ENCODE results near the gene EPB42.
"Not testable (repeated sequence)": the region's sequence is repeated elsewhere in the genome, so short reads cannot be mapped to it uniquely, and the experiment has no call there.

EPB42 gene

DNA sequence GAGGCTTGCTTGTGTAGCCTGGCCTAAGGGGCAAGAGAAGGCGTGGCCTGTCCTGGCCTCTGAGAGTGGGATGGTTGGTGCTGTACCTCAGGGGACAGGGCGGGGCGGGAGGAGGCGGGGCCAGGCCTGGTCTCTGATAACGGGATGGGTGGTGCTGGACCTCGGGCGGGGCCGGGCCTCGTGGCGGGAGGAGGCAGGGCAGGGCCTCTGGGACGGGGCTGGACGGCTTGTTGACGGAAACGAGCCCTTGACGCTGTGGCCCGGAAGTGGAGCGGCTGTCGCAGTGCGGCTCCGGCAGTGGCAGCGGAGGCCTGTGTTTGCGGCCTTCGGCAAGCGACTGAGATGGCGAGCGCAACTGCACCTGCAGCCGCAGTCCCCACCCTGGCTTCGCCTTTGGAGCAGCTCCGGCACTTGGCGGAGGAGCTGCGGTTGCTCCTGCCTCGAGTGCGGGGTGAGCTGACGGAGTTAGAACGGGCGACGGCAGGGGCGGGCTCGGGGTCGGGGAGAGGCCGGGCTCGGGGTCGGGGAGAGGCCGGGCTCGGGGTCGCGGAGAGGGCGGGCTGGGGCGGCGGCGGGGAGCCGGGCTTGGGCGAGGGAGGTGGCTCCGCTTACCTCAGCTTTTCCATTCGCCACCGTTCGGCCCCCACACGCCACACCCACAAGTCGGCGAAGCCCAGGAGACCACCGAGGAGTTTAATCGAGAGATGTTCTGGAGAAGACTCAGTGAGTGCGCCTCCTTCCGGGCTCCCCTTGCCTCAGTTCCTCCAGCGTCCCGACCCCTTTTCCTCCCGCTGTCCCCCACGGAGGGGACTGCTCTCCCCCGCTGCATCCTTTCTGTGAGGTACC, 35.4 kb downstream of the EPB42 start, which contains the start of gene CCNDBP1:
Gene CCNDBP1 (plus strand): TSS at position 247 of the 846 bp plus-strand sequence. CDS start 96 bp downstream, at position 343.
- DNase-seq (ENCODE audit: low read depth): peak; percentile 90

DNA sequence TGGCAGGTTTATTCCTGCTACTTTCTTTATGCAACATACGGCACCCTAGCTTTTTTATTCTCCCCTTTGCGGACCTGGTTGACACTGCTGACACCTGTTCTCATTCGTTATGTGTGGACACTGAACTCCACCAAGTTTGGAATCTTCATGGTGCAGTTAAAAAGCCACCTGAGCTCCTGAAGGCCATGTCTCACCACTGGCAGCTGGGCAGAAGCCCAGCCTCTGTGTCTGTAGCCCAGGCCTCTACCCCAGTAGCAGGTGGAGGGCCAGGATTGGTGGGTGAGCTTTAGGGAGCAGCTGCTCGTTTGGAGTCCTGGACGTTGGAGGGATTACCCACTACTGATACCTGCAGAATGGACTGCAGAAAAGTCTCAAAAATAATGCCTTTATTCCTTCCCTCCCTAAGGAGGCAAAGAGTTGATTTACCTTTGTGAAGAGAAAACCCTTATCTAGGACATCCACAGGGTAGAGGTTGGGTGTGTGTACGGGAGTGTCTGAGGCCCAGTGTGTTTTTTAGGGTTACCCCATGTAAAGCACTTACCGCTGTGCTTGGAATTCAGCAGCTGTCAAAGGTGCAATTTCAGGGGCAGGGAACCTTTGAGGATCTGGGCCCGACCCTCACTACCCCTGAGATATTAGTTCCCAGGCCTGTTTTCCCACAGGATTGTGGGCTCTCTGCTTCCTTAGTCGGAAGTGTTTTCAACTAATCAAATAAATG, 36.3 kb downstream of the EPB42 start:
- no peak for DNase-seq (ENCODE audit: low read depth)

DNA sequence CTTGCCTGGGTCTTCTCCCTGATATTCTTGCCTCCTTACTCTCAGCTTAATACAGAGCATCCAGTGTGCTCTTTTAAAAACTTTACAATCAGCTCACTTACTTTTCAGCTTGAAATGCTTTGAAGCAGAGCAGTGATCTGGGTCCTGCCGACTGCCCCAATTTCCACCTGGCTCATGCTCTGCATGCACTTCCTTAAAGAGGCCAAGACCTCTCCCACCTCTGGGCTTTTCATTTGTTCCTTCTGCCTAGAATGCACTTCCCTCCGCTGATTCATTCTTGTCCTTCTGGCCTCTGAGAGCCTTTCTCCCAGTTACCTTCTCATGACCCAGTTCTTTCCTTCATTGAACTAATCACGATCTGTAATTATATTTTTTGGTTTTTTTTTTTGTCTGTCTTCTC, 37.5 kb downstream of the EPB42 start:
- DNase-seq (ENCODE audit: low read depth): no peak

DNA sequence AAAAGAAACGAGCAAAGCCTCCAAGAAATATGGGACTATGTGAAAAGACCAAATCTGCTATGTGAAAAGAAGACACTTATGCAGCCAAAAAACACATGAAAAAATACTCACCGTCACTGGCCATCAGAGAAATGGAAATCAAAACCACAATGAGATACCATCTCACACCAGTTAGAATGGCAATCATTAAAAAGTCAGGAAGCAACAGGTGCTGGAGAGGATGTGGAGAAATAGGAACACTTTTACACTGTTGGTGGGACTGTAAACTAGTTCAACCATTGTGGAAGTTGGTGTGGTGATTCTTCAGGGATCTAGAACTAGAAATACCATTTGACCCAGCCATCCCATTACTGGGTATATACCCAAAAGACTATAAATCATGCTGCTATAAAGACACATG, 43.7 kb downstream of the EPB42 start:
- DNase-seq (ENCODE audit: low read depth): not testable (repeated sequence)

DNA sequence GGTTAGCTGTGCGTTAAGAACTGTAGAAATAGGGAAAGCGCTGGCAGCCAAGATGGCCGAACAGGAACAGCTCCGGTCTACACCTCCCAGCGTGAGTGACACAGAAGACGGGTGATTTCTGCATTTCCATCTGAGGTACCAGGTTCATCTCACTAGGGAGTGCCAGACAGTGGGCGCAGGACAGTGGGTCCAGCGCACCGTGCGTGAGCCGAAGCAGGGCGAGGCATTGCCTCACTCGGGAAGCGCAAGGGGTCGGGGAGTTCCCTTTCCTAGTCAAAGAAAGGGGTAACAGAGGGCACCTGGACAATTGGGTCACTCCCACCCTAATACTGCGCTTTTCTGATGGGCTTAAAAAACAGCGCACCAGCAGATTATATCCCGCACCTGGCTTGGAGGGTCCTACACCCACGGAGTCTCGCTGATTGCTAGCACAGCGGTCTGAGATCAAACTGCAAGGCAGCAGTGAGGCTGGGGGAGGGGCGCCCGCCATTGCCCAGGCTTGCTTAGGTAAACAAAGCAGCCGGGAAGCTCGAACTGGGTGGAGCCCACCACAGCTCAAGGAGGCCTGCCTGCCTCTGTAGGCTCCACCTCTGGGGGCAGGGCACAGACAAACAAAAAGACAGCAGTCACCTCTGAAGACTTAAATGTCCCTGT, 45.0 kb downstream of the EPB42 start:
- DNase-seq (ENCODE audit: low read depth): not testable (repeated sequence)

DNA sequence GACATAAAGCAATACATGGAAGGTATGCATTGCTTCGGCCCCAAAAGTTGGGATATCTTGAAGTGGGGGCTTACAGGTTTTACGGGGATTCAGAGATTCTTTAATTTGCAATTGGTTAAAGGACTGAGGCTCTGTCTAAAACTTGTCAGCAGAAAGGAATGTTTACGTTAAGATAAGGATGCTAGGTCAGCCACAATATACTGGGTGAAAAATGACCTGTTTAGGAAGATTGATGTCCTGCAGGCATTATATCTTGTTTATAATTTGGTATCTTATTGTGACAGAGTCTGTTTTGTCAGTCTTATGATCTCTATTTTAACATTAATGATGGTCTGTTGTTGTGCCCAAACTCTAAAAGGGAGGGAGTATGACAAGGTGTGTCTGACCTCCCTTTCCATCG, 50.9 kb downstream of the EPB42 start:
- no peak for DNase-seq (ENCODE audit: low read depth)

DNA sequence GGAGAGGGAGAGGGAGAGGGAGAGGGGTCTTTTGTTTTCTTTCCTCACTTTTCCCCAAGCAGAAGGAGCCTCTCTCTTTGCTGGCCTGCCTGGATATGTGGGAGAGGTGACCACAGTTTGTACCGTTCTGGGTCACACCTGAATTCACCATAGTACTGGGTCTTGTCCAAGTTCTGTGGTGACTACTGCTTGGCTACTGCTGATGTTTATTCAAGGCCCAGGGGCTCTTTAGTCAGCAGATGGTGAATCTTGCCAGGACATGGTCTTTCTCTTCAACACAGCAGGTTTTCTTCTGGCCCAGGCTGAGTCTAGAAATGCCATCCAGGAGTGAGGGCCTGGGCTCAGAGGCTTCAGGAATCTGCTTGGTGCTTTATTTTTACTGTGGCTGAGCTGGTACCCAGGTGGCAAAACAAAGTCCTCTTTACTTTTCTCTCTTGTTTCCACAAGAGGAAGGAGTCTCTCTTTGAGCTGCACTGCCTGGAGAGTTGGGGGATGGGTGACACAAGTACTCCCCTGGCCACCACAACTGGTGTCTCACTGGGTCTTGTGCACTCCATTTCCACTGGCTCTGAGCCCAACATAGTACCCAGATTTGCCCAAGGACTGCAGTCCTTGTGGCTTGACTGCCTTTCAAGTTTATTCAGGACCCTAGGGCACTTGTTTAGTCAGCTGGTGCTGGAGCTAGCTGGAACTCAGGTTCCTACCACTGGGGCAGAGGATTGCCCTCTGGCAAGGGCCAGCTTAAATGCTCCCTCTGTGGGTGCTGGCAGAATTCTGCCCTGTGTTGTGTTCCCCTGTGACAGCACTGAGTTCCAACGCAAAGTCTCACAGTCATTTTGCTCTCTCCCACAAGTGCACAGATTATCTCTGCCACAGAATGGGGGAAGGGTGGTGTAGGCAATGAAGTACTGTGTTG, 52.4 kb downstream of the EPB42 start:
- no peak for DNase-seq (ENCODE audit: low read depth)

DNA sequence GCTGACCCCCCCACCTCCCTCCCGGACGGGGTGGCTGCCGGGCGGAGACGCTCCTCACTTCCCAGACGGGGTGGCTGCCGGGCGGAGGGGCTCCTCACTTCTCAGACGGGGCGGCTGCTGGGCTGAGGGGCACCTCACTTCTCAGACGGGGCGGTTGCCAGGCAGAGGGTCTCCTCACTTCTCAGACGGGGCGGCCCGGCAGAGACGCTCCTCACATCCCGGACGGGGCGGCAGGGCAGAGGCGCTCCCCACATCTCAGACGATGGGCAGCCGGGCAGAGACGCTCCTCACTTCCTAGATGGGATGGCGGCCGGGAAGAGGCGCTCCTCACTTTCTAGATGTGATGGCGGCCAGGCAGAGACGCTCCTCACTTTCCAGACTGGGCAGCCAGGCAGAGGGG, 53.6 kb downstream of the EPB42 start:
- DNase-seq (ENCODE audit: low read depth): not testable (repeated sequence)

DNA sequence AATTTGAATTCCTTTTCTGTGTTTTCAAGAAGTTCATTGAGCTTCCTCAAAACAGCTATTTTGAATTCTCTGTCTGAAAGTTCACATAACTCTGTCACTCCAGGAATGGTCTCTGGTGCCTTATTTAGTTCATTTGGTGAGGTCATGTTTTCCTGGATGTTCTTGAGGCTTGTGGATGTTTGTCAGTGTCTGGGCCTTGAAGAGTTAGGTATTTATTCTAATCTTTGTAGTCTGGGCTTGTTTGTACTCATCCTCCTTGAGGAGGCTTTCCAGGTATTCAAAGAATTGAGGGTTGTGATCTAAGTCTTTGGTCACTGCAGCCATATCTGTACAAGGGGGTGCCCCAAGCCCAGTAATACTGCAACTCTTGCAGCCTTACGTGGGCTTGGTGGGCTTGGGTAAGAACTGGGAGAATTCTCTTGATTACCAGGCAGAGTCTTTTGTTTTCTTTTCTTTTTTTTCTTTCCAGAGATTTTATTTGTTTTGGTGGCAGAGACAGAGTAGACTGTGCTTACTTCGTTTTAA, 55.0 kb downstream of the EPB42 start:
- DNase-seq (ENCODE audit: low read depth): no peak

DNA sequence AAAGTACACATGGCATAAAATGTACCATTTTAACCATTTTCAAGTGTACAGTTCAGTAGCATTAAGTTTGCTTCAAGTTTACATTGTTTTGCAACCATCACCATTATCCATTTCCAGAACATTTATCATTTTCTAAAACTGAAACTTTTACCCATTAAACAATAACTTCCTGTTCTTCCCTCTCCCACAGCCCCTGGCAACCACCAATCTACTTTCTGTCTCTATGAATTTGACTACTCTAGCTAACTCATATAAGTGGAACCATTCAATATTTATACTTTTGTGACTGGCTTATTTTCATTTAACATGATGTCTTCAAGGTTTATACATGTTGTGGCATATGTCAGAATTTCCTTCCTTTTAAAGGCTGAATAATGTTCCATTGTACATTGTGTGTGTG, 67.5 kb downstream of the EPB42 start:
- DNase-seq (ENCODE audit: low read depth): no peak

DNA sequence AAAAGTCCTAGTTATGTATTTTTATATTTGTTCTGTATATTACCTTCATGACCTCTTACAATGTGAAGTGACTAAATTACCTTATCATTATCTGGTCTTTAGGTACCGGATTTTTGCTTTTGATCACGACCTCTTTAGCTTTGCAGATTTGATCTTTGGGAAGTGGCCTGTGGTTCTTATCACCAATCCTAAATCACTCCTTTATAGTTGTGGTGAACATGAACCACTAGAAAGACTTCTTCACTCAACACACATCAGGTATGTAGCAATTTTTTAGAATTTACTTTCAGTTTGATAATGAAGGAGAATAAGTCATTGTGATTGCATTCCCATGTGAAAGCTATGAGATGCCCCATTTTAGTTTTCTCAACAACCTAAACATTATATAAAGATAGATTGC, 69.1 kb downstream of the EPB42 start:
- no peak for DNase-seq (ENCODE audit: low read depth)

DNA sequence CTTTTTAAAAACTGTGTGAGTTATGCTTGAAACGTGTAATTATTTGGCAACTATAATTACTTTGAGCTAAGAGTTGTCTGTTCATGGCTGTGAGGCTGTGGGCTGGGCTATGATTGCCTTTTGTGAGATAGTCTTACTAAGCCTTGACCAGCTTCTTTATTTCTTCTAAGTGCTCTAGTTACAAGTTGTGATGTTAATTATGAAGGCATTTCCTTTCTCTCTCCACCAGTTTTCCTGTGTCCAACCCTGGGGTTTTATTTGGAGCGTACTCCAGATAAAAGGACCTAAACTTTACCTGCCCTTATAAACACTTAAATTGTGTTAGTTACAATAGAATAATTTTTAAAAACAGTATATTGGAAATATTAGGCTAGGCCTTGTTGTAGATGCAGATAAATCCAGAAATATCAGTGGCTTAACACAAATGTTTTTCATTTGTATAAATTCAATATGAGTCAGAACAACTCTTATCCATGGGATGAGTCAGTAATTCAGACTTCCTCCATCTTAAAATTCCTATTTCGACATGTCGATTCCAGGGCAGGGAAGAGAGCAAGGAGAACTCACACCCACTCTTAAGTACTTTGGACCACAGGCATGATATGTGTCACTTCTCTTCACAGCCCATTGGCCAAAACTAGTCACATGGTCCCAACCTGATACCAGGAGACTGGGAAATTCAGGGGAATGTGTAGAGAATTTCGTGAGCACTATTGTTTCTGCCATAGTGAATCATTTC, 70.5 kb downstream of the EPB42 start:
- DNase-seq (ENCODE audit: low read depth): no peak

All from activated T-cell treated with anti-CD3 and anti-CD28 coated beads for 48 hours (primary cell).